CD4-positive, alpha-beta T cell treated with Interleukin-12 subunit alpha and Interleukin-12 subunit beta, for 1 hour (primary cell): ENCODE results near the gene METTL15.
"Not testable (repeated sequence)": the region's sequence is repeated elsewhere in the genome, so short reads cannot be mapped to it uniquely, and the experiment has no call there.

Source experiments
- DNase-seq: peaks from one replicate; pipeline ENCODE4 v3.0.0-alpha.2; 2020

Gene METTL15, protein sequence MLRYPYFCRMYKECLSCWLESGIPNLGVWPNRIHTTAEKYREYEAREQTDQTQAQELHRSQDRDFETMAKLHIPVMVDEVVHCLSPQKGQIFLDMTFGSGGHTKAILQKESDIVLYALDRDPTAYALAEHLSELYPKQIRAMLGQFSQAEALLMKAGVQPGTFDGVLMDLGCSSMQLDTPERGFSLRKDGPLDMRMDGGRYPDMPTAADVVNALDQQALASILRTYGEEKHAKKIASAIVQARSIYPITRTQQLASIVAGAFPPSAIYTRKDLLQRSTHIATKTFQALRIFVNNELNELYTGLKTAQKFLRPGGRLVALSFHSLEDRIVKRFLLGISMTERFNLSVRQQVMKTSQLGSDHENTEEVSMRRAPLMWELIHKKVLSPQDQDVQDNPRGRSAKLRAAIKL

DNA sequence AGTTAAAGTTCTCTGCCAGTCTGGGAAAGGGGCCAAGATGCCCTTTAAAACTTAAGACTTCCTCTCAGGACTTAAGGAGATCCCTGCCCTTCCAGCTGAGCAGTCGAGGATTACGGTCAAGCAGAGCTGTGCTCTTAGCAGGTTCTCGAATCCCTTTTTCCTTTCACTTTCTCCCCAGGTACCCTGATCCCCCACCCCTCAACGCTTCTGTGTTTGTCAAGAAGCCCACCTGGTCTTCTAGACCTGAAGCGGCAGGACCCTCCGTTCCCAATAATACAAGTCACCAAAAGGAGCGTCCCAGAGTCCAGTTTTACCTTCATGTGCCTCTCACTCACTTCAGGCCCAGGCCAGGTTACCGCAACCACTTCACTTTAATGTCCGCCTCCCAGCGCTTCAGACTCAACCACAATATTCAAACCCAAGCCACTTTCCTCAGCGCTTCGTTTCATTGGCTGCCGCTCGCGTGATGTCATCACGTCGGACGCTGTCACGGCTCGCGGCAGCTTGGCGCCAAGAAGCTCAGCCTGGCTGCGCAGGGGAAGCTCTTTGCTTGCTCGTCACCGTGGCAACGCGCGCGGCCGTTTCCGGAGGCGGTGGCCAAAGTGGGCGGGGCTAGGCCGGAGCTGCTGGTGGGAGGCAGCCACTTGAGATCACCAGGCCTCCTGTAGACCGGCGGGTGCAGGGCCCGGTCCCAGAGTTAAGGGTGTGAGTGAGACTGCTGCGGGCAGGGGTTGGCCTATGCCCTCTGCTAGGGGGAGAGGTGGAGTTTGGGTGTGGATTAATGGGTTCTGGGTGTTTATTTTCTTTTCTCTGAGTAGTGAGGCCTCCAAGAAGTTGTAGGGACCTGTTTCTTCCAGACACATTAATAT is at the start of gene METTL15, which contains the start of gene KIF18A:
Gene METTL15 (plus strand): TSS at position 639 of the 869 bp plus-strand sequence. CDS start 4,947 bp downstream, outside the sequence.
Gene KIF18A (minus strand): TSS at position 407 of the 869 bp plus-strand sequence. CDS start 10,209 bp downstream, outside the sequence.
- peak; percentile 98 for DNase-seq

DNA sequence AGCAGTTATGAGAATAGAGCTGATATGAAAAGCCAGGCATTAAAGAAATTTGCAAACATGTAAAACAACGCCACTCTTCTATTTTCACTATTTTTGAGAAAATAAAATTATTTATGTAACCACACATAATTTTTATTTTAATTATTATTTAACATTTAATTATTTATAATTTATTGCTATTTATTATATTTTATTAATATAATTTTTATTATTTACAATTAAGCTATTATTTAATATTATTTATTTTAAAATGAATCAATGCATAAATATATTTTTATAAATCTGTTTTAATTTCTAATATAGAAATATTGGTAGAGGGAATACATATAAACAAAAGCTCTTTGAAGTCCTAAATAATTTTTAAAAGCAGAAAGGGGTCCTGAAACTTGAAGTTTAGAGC is 36.9 kb upstream of the METTL15 start:
- no peak for DNase-seq

DNA sequence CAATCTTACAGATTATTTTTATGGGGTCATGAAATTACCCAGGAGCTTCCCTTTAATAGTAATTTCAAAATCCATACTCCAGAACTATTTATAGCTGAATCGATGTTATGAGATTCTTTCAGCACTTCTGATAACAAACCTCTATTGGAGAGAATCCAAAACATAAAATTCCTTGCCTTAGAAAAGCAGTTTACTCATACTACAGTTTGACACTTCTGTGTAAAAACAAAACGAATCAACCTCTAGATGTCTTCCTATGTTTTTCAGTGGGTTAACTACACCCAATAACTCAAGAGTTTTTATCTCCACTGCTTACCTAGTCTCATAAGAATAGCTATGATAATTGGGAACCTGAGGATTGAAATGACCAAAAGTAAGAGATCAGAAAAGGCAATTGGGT is 35.9 kb upstream of the METTL15 start:
- no peak for DNase-seq

DNA sequence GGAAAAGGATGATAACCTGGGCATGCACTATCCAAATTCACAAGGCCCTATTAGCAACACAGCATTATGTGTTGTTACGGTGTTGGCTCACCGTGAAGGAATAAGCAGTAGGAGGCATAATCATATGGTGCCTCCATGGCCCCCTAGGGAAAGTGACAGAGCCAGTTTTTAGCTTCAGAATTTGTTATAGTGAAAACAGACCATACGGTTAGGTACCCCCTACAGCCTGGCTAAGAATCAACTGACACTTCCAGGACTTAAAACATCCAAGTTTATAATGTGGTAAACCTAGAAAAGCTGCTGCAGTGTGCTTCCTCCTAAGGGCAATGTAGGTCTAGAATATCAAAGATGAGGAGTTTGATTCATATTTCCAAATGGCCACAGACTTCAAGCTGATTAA is 30.7 kb upstream of the METTL15 start:
- no peak for DNase-seq

DNA sequence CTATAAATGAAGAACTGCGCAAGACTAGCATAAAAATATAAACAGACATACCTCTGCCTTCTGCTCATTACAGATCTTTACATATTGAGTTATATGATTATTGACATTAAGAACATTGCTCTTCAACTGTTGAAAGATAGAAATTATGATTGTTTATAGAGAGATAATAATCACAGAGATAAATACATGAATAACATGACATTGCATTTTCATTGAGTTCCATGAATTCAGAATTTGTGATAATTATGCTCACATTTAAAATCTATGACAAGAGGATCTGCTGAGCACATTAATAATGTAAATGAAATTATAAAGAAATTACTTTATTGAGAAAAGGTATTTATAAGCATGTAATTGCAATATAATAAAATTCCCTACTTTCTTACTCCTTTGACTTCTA is 25.1 kb upstream of the METTL15 start:
- no peak for DNase-seq

DNA sequence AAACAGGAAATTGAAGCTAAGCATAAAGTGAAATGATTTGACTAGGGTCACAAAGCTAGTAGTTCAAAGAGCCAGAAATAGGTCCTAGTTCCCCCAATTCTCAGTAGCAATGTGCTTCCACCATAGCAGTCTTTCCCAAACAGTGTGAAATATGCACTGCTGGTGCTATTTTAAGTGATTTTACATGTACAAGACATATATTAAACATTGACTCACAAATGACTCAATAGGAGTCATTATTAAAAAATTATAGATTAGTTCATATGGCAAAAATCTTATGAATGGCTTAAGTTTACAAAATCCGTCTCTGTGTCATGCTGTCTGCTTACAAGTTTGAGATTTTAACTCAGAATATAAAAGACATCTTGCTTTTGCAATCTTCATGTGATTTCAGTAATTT is 21.6 kb upstream of the METTL15 start:
- no peak for DNase-seq

DNA sequence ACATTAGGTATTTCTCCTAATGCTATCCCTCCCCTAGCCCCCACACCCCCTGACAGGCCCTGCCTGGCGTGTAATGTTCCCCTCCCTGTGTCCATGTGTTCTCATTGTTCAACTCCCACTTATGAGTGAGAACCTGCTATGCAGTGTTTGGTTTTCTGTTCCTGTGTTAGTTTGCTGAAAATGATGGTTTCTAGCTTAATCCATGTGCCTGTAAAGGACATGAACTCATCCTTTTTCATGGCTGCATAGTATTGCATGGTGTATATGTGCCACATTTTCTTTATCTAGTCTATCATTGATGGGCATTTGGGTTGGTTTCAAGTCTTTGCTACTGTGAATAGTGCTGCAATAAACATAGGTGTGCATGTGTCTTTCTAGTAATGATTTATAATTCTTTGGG is 21.0 kb upstream of the METTL15 start:
- DNase-seq = not testable (repeated sequence)

DNA sequence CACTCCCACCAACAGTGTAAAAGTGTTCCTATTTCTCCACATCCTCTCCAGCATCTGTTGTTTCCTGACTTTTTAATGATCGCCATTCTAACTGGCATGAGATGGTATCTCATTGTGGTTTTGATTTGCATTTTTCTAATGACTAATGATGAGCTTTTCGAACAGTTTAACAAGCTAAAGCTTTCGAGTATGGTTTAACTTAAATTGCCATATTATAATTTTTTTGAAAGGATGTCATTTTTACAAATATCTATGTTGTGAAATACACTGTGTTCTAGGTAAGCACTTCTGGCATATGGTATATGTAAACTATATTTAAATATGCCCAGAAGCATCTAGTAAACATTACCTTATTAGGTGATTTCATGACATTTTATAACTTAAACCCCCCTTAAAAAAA is 20.5 kb upstream of the METTL15 start:
- not testable (repeated sequence) for DNase-seq

DNA sequence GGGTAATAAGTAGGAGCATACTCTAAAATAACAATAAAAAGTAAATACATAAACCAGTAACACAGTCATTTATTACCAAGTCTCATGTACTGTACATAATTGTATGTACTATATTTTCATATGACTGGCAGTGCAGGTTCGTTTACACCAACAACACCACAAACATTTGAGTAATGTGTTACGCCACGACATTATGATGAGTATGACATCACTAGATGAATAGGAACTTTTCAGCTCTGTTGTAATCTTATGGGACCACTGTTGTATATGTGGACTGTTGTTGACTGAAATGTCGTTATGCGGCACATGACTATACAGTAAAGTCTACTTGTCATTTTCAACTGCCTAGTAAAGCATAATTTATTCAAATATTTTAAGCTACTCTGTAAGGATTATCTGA is 18.8 kb upstream of the METTL15 start:
- DNase-seq = no peak

DNA sequence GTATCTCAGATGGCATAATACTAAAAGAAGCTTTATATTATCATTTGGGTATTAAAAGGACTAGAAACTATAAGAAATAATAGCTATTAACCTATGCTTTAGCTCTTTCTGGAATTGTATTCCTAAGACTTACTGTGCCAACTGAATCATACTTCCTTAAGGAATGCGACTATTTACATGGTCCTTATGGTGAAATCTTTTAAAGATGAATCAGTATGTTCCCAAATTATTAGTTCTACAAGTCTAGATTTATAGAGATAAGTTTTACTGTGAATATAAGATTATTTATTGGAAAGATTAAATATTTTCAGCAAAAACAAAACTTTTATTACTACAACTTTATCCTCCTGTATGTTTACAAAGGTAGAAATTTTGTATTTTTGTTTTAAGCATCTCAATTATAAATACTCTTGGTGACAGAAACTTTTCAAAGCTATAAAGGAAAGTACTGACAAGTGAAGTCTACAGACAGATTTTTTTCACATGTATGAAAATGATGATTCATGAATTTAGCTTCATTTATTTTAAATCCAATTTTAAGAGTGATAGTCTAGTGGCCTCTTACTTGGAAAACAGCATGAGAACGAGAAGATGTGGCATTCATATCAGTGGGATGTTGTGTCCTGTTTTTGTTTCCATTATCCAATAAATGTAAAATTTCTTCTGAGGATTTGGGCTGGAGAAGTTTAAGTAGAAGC is 18.0 kb upstream of the METTL15 start:
- DNase-seq = no peak

DNA sequence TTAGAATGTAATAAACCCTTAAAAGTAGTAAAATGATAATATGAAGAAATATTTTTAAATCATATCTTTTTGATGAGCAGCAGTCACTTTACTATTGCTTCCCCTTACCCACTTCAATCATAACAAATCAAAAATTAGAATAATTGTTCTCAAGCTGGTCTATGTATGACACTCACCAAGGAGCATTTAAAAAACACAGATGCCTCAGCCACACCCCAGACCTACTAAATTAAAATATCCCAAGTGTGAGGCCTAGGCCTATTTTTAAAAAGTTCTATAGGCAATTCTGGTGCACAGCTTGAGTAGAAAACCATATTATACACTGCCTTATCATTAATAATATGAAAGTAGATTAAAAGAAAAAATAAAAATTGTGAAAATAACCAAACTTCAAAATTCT is 15.4 kb upstream of the METTL15 start:
- DNase-seq = no peak

DNA sequence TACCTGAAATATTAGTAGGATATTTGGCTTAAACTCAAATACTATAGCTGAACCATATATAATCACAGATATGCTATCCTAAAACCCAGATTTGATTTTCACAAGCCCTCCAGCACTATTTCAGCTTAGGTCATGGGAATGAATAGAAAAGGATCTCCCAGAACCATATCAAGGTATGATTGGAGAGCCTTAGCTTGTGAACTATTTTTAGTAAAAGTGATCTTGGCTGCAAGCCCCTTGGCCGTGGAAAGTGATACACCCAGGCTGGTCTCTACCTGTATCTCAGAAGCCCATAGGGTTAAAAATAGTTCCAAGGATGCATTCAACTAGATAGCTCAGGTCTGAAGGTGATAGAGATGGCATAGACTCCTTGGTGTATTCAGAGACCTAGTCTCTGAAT is 9.9 kb upstream of the METTL15 start:
- no peak for DNase-seq

DNA sequence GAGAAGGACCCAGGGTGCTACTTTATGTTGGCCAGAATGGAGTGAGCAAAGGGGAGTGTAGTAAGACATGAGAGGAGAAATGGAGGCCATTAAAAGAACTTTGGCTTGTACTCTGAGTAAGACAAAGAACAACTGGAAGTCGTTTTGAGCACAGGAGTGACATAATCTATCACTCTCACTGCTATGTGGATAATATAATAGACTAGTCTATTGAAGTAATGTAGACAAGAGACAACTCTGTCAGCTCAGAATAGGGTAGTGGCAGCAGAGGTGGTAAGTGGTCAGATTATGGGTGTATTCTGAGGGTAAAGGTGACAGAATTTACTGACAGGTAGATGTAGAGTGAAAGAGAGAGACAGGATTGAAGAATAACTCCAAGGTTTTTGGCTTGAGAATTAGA is 8.5 kb upstream of the METTL15 start:
- no peak for DNase-seq

DNA sequence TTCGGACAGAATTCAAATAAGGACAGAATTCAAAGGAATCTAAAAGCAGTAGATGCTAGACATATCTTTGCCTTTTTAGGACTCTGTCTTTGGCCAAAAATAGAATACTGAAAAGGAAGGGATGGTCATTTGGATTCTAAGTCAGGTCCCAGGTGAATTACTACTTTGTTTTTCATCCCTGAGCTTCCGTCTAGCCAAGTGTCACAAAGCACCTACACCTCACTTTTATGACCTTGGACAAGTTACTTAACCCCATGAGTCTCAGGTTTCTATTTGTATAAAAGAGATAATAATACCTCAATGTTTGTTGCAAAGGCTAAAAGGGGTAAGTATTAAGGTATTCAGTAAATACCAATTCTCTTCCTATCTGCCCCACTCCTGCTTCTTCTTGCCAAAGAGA is 7.5 kb upstream of the METTL15 start:
- DNase-seq = no peak

DNA sequence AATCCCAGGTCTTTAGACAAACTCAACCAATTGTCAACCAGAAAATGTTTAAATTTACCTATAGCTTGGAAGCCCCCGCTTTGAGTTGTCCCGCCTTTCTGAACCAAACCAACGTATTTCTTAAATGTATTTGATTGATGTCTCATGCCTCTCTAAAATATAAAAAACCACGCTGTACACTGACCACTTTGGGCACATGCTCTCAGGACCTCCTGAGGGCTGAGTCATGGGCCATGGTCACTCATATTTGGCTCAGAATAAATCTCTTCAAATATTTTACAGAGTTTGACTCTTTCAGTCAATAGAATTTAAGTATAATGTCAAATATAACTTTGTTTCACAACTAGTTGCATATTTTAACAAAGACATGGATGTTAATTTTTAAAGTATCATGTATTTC is 5.9 kb upstream of the METTL15 start:
- not testable (repeated sequence) for DNase-seq

DNA sequence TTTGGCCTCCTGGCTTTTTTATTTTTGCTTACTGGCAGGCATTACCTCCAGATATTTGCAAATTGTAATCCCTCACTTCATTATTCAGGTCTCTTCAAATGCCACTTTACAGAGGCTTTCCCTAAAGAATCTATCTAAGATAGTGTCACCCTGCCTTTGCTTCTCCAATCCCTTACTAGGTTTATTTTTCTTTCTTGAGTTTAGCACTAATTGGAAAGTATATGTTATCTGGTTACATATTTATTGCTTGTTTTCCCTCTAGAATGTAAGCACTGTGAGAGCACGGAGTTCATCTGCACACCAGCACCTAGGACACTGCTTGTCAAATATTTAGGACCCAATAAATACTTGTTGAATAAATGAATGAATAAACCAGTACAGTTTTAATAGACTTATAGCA is 3.8 kb upstream of the METTL15 start:
- DNase-seq = no peak

DNA sequence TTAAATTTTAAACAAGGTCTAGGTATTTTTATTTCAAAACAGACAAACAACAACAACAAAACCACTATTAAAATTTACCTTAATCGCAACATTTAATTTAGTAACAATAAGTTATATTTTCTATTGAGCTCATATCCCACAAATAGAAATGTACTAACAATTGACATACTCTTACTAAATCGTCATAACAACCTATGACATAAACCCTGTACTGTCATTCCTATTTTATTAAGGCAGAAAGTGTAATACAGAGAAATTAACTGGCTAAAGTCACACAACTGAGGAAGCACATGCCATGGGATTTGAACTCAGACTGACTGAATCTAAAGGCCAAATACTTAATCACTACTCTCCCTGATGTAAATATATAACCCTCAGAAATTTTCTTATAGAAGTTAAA is 3.2 kb upstream of the METTL15 start:
- no peak for DNase-seq

DNA sequence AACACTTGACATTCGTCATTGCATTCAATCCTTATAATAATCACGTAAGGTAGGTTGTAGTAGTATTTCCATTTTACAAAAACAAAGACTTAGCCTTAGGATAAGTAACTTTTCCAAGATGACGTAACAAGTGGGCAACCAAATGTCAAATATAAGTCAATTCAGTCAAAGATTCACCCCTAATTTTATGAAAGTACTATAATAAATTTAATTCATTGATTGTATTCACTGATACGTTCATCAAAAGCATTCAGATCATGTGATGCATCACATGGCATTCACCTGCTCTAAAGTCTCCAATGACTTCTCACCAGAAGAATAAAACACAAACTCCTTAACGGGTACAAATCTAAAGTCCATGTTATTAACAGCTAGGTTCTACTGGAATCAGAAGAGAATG is 2.3 kb upstream of the METTL15 start:
- DNase-seq = no peak

DNA sequence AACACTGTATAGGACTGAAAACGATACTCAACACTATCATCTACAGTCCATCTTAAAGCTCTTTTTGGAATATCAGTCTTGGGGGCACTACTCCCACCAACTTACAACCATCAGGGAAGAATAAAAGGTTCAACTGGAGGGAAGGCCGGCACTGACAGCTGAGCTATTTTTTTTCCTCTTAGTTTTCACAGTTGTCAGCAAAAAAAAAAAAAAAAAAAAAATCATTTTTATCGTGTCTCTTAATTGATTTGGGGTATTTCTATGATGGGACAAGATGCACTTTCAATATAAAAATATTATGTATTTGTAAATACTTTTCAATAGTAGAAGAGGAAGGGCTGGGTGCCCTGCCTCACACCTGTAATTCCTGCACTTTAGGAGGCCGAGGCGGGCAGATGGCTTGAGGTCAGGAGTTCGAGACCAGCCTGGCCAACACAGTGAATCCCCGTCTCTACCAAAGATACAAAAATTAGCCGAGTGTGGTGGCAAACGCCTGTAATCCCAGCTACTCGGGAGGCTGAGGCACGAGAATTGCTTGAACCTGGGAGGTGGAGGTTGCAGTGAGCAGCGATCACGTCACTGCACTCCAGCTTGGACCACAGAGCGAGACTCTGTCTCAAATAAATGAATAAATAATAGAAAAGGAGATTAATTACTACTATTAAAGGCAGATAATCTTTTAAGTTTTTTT is 1.7 kb upstream of the METTL15 start:
- DNase-seq = no peak

DNA sequence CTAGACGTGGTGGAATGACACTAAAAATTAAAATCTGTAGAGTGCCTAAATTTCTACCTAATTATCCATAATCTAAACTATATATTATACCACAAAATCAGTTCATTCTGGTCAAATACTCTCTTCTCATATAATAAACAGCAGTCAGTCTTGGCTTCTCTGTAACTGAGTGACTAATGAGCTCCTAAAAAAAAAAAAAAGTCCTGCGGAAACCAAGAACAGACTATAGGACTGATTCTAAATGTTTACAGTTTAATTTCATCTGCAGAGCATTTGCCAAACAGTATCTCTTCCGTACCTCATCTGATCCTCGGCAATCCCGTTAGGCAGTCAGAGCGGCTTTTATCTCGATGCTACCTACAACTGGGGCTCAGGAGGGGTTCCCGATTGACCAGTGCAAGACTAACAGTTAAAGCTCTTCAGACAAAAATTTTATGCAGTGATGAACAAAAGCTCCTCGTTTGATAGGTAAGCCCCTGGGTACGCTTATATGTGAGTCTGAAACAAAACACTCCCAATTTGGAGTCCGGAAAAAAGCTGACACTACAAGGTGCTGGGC is 918 bp upstream of the METTL15 start:
- peak; percentile 29 for DNase-seq

DNA sequence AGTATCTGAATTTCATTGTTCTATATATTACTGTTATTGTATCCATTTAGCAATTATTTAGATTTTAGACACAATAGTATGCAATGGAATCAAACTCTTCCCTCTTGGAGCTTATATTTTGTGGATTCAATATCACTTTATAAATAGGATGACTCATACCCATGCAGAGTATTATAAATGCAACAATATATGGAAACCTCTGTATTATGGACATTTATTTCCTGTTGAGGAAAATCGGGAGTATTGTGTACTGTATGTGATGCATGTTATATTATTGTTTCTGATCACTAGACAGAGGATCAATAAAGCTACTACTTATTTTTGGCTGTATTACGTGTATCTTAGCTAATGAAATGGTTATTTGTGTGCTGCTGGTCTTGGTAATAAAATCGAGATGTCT is 770 bp downstream of the METTL15 start:
- DNase-seq = no peak

DNA sequence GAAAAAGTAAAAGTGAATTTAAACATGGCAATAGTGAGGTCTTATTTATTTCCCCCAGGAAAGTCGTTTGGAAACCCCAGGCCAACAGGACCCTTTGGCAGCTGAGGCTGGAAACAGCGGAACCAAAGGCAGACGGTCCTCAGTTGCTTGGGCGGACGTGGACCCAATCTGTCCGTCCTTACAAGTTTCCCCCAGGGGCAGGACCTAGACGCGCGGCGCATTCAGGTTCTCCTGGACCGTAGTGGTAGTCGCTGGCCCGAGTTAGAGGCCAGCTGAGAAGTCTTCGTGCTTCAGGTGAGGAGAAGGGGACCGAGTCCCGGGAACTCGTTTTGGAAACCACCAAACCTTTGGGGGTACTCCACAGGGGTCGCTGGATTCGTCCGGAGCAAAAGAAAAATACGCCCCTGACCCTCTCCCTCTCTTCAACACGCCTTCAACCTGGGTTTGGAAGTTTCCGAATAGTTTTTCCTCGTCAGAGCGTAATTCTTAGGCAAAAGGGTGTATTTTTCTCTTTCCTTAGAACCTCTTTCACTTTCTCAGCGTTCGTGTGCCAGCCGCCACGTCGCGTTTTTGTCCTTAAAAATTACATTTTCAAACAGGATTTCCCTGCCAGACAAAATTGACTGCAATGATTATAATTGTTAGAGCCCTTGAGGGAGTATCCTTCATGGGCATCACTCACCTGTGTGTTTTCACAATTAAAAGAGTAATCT is 2.1 kb downstream of the METTL15 start:
- DNase-seq = peak; percentile 69
